Measurements from ENCODE around the gene RGS16. TPM values are rescaled to one million over a fixed set of nuclear protein-coding genes. Genes with fewer than 3 reads are reported as not detected.

The RGS16 gene
- total RNA-seq, 1 experiment from 2014 or later, result 0.40 TPM

DNA sequence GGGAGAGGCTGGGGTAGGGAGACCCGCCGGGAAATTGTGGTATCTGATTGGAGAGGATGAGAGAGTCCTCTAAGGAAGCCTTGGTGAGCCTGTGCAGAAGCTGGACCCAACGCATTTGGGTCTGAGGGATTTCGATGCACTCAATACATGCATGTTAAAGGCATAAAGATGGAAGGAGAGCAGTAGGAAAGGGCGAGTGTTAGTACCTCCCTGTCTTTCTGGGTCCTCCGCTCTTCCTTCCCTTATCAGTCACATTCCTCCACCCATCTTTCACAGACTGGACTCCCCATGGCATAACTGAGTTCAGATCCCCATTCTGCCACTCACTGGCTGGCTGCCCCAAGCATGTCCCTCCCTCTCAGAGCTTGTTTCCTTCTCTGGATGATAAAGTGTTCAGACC, 7.3 kb downstream of the RGS16 start:
- no peaks in the 10 kb centered on the region for H3F3A ChIP-seq (ENCODE audit: low read length, unreplicated experiment)
- TF ChIP-seq EZH2 (IDR thresholded peaks at IDR 0.05; ENCODE audit: low read length, unreplicated experiment), result no peak
- TF ChIP-seq EZH2phosphoT487 (IDR thresholded peaks at IDR 0.05; ENCODE audit: borderline replicate concordance, low read length), result no peak
- TF ChIP-seq, protein P1, sequence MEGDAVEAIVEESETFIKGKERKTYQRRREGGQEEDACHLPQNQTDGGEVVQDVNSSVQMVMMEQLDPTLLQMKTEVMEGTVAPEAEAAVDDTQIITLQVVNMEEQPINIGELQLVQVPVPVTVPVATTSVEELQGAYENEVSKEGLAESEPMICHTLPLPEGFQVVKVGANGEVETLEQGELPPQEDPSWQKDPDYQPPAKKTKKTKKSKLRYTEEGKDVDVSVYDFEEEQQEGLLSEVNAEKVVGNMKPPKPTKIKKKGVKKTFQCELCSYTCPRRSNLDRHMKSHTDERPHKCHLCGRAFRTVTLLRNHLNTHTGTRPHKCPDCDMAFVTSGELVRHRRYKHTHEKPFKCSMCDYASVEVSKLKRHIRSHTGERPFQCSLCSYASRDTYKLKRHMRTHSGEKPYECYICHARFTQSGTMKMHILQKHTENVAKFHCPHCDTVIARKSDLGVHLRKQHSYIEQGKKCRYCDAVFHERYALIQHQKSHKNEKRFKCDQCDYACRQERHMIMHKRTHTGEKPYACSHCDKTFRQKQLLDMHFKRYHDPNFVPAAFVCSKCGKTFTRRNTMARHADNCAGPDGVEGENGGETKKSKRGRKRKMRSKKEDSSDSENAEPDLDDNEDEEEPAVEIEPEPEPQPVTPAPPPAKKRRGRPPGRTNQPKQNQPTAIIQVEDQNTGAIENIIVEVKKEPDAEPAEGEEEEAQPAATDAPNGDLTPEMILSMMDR (conservative IDR thresholded peaks at IDR 0.05; ENCODE audit: low read depth, low read length), result no peak
- no peak overlapping the region for H3K4me2 ChIP-seq (ENCODE audit: low read length)
- H3K9me2 ChIP-seq (replicated peaks; ENCODE audit: low read length), result no peaks in the 10 kb centered on the region
- H3K79me2 ChIP-seq (ENCODE audit: low read length), result no peaks in the 10 kb centered on the region
- intact Hi-C loops (cut with micrococcal nuclease), result loop anchor here (10.0 kb wide), 1 partner anchor 512 kb away; no protein-coding TSS in a partner anchor
- ATAC-seq (no peak), DNase-seq (no peak)
- CTCF ChIA-PET, result no interaction called here
- H2AFZ ChIP-seq (ENCODE audit: low read length), result no peak overlapping the region
- no peak overlapping the region for H3K27ac ChIP-seq (ENCODE audit: low read length)
- H3K9me3 ChIP-seq (ENCODE audit: low read length), result no peaks in the 10 kb centered on the region
- 0 out of 2 replicates have a peak, but pooled peaks cover 3% of the 10 kb centered on the region for H3K36me3 ChIP-seq (ENCODE audit: low read depth, low read length)
- H3K27me3 ChIP-seq (ENCODE audit: low read length), result no peaks in the 10 kb centered on the region
- no peak overlapping the region for H3K9ac ChIP-seq (ENCODE audit: low read length)
- H3K4me3 ChIP-seq (ENCODE audit: low read length), result no peak overlapping the region
- POLR2A ChIA-PET (ENCODE audit: unreplicated experiment), result no interaction called here
- peaks cover 7% of the 10 kb centered on the region for H3K4me1 ChIP-seq (ENCODE audit: insufficient read depth, low read length)
- no peaks in the 10 kb centered on the region for H4K20me1 ChIP-seq (ENCODE audit: low read length)
- no TSS peak for BruUV-seq (replicated peaks)

DNA sequence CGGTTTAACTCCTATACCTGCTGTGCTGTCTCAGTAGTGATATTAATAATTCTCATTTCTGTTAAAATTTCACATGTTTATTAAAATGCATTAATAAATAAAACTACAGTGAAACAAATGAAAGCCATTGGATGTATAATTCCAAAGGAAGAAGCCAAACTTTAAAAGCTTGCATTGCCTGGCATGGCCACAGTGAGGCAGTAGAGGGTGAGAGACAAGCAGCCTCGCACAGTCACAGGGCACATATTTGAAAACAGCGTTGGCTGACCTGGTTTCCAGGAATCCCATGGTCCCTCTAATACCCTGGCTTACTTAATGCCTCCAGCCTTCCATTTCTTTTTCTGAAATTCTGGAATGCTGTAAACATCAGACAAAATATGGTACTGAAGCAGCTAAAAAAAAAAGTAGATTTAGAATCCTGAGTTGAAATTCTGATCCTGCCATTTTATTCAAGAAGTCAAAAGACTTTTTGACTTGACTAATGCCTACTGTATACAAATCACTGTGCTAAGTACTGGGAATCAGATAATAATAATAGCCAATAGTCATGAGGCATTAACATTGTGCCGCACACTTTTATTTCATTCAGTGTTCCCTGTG, 8.4 kb downstream of the RGS16 start:
- H2AFZ ChIP-seq (ENCODE audit: low read length), result no peak overlapping the region
- no peaks in the 10 kb centered on the region for H3K79me2 ChIP-seq (ENCODE audit: low read length)
- H3K4me2 ChIP-seq (ENCODE audit: low read length), result no peak overlapping the region
- H3K4me1 ChIP-seq (ENCODE audit: insufficient read depth, low read length), result peaks cover 7% of the 10 kb centered on the region
- no peak overlapping the region for H3K4me3 ChIP-seq (ENCODE audit: low read length)
- no peaks in the 10 kb centered on the region for H3K36me3 ChIP-seq (ENCODE audit: low read depth, low read length)
- DNase-seq, result peak; percentile 63
- BruUV-seq (replicated peaks), result no TSS peak
- no peaks in the 10 kb centered on the region for H3K9me2 ChIP-seq (replicated peaks; ENCODE audit: low read length)
- no peaks in the 10 kb centered on the region for H3F3A ChIP-seq (ENCODE audit: low read length, unreplicated experiment)
- ChIA-PET CTCF (interaction anchor here (0.6 to 1.0 kb wide), 4 partner anchors 189 to 523 kb away, joined by 3 to 4 read pairs (median 4); no protein-coding TSS in a partner anchor), POLR2A (ENCODE audit: unreplicated experiment) (no interaction called here)
- no peak for TF ChIP-seq EZH2 (IDR thresholded peaks at IDR 0.05; ENCODE audit: low read length, unreplicated experiment)
- TF ChIP-seq, protein P1 (conservative IDR thresholded peaks at IDR 0.05; ENCODE audit: low read depth, low read length), result peak; percentile 77
- H3K27me3 ChIP-seq (ENCODE audit: low read length), result no peaks in the 10 kb centered on the region
- no peaks in the 10 kb centered on the region for H4K20me1 ChIP-seq (ENCODE audit: low read length)
- H3K27ac ChIP-seq (ENCODE audit: low read length), result no peak overlapping the region
- ATAC-seq, result peak; percentile 35; the same call in 1 of the 2 replicates
- no peak overlapping the region for H3K9ac ChIP-seq (ENCODE audit: low read length)
- H3K9me3 ChIP-seq (ENCODE audit: low read length), result no peaks in the 10 kb centered on the region
- intact Hi-C loops (cut with micrococcal nuclease), result loop anchor here (1.0 to 10.0 kb wide), 2 partner anchors 149 to 511 kb away; no protein-coding TSS in a partner anchor

DNA sequence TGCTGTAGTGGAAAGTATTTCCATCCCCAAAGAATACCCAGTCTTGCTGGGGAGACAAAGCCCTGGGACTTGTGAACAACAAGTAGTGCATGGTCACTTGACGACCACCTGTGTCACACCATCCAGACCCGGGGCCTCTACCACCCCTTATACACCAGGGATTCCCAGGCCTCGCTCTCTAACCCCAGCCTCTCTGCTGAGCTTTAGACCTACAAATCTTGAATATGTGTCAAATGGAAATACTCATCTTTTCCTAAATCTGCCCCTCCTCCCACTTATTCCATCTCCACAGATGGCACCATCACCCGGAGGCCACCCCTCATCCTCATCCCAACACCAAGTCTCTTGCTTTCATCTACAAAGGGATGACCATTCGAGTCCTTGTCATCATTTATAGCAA, 14.3 kb downstream of the RGS16 start:
- ChIA-PET CTCF (no interaction called here), POLR2A (ENCODE audit: unreplicated experiment) (no interaction called here)
- no peak for ATAC-seq
- Histone ChIP-seq H3K4me2 (ENCODE audit: low read length) (no peak overlapping the region), H3K4me1 (ENCODE audit: insufficient read depth, low read length) (0 out of 2 replicates have a peak, but pooled peaks cover 5% of the 10 kb centered on the region), H3K79me2 (ENCODE audit: low read length) (no peaks in the 10 kb centered on the region), H3K9me2 (replicated peaks; ENCODE audit: low read length) (no peaks in the 10 kb centered on the region), H3K27me3 (ENCODE audit: low read length) (no peaks in the 10 kb centered on the region), H2AFZ (ENCODE audit: low read length) (no peak overlapping the region), H3K27ac (ENCODE audit: low read length) (no peak overlapping the region), H3K36me3 (ENCODE audit: low read depth, low read length) (no peaks in the 10 kb centered on the region), H3K9ac (ENCODE audit: low read length) (no peak overlapping the region), H3K4me3 (ENCODE audit: low read length) (no peak overlapping the region), H3K9me3 (ENCODE audit: low read length) (no peaks in the 10 kb centered on the region), H4K20me1 (ENCODE audit: low read length) (no peaks in the 10 kb centered on the region), H3F3A (ENCODE audit: low read length, unreplicated experiment) (no peaks in the 10 kb centered on the region)
- intact Hi-C loops (cut with micrococcal nuclease), result loop anchor here (10.0 kb wide), 1 partner anchor 505 kb away; no protein-coding TSS in a partner anchor
- no peak for DNase-seq
- TF ChIP-seq EZH2phosphoT487 (IDR thresholded peaks at IDR 0.05; ENCODE audit: borderline replicate concordance, low read length) (no peak), EZH2 (IDR thresholded peaks at IDR 0.05; ENCODE audit: low read length, unreplicated experiment) (no peak)
- TF ChIP-seq, protein P1 (conservative IDR thresholded peaks at IDR 0.05; ENCODE audit: low read depth, low read length), result no peak
- BruUV-seq (replicated peaks), result no TSS peak

Data from PC-3 (cell line).